ENCODE data around the gene MZT2B.
"Not testable (repeated sequence)": the region's sequence is repeated elsewhere in the genome, so short reads cannot be mapped to it uniquely, and the experiment has no call there.

The MZT2B gene

GRCh38 chr2:130152816-130153595, 29.1 kb upstream of the MZT2B start:
- DNase-seq = no peak

DNA sequence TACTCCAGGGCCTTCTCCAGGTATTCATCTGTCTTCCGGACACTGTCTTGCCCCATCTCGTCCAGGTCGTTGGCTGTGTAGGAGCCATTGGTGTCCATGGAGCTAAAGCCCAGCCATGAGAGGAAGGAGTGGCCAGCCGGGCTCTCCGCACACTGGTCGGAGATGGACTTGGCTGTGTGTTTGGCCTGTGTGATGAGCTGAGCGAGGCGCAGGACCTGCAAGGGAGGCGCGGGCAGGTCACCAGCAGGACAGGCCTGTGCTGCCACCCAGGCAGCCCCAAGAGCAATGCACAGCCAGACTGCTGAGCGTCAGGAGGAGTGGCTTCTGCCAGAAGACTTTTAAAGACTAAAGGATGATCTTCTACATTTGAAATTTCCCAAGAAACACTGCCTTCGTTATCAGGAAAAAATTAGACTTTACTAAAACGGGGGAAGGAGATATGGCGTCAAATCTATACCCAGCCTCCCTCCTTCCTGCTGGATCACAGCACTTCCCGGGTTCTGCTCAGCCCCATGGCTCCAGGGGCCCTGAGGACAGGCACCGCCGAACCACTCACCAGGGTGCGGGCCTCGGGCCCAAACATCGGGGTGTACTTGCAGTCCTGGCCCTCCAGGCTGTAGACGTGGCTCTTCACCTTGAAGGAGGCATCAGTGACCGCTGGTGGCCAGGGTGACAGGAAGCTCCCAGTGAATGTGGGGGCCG, 28.2 kb upstream of the MZT2B start:
- DNase-seq = not testable (repeated sequence)

DNA sequence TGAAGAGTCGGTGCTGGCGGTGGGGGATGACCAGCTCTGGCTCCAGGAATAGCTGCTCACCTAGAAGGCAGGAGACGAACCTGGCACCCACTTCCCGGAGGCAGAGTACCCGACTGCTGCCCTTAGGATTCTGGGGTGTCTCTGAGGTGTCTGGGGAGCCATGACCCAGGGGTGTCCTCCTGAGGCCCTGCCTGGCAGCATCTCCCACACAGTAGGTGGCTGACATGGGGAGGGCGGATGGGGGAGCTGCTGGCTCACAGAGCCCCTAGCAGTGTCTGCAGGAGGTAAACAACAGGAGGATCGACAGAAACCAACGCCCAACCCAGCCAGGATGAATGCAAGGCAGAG, 27.7 kb upstream of the MZT2B start:
- not testable (repeated sequence) for DNase-seq

DNA sequence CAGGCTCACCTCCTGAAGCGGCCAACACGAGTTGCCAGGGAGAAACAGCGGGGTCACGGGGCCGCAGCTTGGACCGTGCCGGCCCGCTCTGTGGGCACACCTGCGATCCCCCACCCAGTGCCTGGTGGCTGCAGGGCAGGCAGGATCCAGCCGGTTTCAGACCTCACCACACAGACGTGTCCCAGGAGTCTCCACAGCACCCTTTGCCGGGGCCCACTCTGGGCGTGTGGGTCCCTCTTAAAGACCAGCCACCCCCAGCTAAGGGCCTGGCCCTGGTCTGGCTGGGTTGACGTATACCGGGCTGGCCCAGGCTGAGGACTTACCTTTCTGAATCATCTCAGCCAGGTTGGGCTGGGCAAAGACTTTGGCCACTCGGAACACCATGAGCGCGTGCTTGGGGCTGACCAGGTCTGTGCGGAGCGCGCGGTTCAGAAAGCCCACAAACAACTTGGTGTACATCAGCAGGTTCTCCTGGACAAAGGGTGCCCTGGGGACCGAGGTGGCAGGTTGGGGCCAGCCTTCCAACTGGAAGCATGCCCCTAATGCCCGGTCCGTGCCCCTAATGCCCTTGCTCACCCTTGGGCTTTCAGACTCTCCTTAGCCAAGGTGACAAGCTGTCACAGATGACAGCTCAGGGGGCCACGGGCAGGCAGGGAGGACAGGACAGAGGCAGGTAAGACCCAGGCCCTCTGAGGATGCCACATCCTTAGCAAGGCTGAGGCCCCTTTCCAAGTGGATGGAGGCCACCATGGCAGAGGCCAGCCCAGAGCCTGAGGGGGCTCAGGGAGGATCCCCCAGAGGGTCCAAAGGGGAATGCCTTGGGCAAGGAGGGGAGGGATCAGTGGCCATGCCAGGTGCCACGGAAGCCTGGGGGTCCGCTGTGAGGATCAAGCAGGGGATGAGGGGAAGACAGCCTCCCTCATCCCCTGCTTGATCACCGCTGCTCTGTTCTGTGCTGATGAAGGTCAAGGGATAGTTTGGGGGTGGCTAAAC, 27.0 kb upstream of the MZT2B start:
- no peak for DNase-seq

- DNase-seq = peak; percentile 73
Measured at GRCh38 chr2:130155956-130156623, 26.0 kb upstream of the MZT2B start.

DNA sequence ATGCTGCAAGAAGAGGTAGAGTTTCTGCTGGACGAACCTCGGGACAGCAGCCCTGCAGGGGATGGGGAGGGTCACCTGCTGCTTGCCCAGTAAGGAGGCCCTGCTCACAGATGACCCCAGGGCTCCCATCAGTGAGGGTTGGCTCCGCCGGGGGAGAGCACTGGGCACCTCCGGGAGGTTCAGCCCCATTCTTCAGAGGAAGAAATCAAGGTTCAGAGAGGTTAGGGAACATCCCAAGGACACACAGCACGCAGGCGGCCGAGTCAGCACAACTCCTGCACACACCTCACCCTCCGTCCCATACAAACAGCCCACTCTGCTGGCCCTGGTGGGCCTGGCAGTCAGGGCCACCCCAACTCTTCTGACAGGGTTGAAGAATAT, 25.4 kb upstream of the MZT2B start:
- no peak for DNase-seq

DNA sequence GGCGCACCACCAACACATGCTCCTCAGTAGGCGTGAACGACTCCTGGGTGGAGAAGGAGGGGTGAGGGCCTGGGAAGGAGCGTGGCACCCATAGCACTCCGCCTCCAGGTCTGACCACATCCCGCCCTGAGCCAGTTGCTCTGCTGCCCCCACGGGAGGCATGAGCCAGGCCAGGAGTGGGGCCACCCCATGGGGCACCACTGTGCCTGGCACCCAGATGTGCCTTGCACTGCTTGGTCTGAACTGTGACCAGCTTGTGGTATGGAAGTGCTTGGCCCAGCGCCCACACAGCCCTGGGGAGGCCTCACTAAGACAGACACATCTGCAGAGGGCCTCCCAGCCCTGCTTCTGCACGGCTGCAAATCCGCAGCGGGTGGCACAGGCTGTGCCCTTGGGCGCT, 24.7 kb upstream of the MZT2B start:
- DNase-seq = not testable (repeated sequence)

DNA sequence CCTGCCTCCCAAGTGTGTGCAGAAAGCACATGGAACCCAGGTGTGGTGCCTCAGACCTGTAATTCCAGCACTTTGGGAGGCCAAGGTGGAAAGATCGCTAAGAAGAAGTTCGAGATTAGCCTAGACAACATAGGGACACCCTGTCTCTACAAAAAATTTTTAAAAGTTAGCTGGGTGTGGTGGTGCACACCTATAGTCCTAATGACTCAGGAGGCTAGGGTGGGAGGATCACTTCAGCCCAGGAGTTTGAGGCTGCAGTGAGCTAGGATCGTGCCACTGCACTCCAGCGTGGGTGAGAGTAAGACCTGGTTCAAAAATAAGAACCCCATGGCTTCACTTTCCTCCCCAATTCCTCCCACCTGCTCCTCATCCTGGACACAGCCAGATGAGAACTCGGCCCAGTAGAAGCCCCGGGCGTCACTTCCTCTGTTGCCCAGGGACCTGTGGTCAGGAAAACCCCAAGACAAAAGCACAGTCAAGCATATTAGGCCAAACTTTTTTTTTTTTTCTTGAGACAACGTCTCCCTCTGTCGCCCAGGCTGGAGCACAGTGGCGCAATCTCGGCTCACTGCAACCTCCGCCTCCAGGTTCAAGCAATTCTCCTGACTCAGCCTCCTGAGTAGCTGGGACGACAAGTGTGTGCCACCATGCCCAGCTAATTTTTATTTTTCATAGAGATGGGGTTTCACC, 24.1 kb upstream of the MZT2B start:
- DNase-seq = not testable (repeated sequence)

DNA sequence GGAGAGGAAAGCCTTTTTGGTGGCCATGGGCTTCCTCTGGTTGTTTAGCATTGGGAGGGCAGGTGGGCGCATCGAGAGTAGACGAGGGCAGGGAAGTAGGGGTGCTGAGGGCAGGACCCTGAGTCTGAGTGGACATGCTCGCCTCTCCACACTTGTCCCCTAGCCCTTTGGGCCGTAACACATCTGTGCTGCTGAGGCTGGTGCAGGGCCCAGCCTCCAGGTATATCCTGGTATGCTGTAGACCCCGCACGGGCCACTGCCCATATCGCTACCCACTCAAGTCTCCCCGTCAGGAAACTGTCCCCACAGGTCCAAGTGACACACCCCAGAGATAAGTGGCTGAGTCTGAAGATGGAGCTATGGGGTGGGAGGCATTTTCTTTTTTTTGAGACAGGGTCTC, 23.4 kb upstream of the MZT2B start:
- DNase-seq = no peak

DNA sequence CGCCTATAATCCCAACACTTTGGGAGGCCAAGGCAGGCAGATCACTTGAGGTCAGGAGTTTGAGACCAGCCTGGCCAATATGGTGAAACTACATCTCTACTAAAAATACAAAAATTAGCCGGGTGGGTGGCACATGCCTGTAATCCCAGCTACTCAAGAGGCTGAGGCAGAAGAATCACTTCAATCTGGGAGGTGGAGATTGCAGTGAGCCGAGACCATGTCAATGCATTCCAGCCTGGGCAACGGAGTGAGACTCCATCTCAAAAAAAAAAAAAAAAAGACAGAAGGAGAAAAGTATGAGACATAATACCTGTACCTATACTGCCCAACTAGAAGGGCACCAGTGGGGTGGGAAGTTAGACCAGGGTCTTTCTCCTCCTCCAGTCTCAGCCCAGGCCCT, 22.7 kb upstream of the MZT2B start:
- DNase-seq = not testable (repeated sequence)

GRCh38 chr2:130160131-130160530, 21.9 kb upstream of the MZT2B start:
- no peak for DNase-seq

DNA sequence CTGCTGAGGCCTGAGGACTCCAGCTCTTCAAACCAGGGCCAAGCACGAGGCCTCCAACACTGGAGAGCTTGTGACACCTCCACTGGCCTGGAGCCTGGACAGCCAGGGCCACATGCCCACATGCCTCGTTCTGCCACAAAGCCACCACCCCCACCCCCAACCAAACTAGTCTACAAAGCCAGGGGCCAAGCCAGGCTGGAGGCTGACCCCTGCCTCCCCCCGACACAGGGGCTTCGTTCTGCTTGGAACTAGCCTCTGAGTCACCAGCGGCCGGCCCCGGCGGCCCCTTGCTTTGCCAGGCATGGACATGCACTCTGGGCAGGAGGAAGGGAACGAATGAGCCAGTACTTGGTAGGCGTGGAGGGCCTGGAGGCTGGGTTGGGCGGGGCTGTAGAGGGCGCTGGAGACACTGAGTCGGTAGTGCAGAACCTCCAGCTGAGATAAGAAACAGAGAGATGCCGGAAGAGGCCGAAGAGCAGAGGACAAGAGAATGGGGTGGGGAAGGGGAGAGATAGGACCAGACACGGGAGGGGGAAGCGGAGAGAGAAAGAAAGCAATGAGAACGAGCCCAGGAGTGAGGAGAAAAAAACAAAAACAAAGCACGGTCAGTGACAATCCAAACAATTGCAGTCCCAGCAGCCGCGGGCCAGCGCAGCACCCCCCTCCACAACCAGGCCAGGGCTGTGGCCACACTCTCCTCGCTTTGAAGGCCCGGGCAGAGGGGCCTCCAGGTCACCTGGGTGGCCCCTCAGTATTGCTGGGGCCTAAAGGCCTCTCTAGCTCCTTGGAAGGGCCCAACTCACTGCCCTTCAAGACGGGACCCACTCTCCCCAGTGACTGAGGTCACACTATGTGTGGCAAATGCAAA, 21.0 kb upstream of the MZT2B start:
- DNase-seq = not testable (repeated sequence)

DNA sequence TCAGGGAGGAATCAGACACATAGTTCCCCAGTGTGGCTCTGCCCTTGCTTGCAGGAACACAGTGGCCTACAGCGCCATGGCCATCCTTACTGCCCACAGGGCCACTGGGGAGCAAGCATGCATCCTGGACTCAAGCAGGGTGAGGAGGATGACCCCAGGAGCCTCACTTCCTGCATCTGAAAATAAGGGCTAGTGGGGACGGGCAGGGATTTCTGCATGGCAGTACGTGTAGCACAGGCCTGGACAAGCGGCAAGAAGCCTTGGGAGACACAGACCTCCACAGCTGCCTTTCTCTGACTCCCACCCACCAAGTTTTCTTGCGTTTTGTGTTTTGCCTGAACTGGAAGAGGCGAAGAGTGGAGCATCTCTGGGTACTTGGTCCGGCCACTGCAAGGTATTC, 19.6 kb upstream of the MZT2B start:
- not testable (repeated sequence) for DNase-seq

DNA sequence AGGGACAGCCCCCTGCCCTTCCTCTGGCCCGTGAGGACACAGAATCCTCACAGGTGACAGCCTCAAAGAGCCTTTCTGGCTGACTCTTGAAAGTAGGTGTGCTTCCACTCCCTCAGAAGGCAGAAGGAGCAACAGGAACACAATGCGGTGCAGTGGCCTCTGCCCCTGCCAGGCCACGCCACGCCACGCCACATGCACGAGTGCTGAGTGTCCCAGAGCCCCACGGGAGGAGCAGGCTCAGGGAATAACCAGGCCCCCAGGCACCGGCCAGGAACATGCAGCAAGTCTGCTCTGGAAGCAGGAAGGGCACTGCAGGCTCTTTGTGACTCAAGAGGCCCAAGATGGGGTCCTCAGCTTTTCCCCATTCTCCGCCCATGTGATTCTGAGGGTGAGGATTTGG, 19.1 kb upstream of the MZT2B start:
- DNase-seq = no peak

DNA sequence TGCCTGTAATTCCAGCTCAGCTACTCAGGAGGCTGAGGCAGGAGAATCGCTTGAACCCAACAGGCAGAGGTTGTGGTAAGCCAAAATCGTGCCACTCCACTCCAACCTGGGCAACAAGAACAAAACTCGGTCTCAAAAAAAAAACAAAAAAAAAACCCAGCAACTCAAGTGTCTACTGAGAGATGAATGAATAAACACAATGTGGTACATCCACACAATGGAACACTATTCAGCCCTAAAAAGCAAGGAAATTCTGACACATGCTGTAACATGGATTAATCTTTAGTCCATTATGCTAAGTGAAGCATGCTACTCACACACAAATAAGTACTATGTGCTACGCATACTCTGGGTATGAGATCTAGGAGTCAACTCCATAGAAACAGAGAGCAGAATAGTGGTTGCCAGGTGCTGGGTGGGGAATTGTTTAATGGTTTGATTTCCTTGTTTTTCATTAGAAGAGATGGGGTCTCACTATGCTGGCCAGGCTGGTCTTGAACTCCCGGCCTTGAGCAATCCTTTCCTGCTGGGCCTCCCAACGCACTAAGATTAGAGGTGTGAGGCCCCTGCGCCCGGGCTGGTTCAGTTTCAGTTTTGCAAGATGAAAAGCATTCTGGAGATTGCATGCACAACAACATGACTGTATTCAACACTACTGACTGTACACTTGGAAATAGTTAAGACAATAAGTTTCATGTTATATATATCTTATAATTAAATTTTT, 16.6 kb upstream of the MZT2B start:
- DNase-seq = no peak

GRCh38 chr2:130166611-130167010, 15.5 kb upstream of the MZT2B start:
- DNase-seq = not testable (repeated sequence)

GRCh38 chr2:130169163-130169562, 12.9 kb upstream of the MZT2B start:
- DNase-seq = not testable (repeated sequence)

GRCh38 chr2:130169896-130170295, 12.2 kb upstream of the MZT2B start:
- no peak for DNase-seq

- DNase-seq = not testable (repeated sequence)
Measured at GRCh38 chr2:130174866-130175265, 7.2 kb upstream of the MZT2B start.
